GM19035 (cell line): ENCODE data around the gene UBN2.

Experiments
- ATAC-seq: cut with Tn5 transposase; IDR thresholded peaks from one replicate; pipeline ENCODE4 v1.9.1; 2021; ENCODE audit not compliant: unreplicated experiment

UBN2 gene

DNA sequence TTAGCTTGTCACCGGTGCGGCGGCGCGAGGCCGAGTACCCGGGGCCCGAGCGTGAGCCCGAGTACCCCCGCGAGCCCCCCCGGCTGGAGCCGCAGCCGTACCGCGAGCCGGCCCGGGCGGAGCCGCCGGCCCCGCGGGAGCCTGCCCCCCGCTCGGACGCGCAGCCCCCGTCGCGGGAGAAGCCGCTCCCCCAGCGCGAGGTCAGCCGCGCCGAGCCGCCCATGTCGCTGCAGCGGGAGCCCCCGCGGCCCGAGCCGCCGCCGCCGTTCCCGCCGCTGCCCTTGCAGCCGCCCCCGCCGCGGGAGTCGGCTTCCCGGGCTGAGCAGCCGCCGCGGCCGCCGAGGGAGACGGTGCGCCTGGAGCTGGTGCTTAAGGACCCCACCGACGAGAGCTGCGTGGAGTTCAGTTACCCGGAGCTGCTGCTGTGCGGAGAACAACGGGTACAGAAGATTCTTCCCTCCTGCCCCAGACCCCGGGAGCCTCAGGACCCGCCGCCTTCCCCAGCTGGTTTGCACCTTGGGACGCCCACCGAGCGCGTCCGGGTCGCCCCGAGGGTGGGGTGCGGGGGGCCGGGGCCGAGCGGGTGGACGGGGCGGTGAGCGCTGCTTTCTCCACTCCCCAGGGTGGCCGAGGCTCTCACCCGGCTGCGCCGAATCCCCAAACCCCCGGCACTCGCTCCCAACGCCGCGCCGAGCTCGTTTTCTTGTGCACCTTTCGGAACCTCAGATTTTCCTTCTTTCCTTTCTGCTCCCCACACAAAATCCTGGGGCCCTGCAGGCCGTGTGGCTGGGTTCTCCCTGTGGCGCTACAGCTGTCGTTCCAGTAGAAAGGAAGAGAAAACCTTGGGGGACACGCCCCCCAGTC lies 708 bp downstream of the UBN2 start:
- ATAC-seq, result peak; percentile 41

DNA sequence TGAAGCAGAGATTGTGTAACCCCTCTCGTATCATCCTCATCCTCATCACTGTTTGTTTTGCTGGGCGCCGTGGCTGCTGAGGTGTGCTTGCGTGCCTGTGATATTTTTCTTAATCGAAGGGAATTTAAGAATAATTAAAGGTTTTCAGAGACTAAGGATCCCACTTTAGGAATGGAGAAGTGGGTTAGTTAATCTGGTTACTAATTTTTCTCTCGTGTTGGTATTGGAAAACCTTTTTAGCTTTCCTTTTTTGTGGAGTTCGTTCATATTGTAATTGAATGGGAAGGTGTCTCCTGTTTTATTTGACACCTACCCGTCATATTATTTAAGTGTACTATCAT lies 1.3 kb downstream of the UBN2 start:
- ATAC-seq, result no peak

DNA sequence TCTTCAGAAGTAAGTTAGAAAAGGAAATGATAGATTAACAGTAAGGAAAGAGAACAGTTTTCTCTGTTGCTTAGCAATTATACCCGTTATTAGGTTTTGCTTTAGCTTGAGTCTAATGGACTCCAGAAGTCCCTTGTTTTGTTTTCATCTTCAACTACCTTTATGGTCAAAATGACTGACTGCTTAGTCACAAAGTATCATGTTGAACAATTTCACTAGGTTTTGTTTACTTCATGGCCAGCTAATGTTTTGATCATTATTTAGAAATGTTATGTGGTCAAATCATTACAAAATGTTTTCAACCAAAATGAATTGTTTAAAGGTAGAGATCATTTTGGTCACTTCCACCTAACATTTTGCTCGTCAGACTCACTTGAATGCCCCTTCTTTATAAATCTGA lies 1.9 kb downstream of the UBN2 start:
- no peak for ATAC-seq

DNA sequence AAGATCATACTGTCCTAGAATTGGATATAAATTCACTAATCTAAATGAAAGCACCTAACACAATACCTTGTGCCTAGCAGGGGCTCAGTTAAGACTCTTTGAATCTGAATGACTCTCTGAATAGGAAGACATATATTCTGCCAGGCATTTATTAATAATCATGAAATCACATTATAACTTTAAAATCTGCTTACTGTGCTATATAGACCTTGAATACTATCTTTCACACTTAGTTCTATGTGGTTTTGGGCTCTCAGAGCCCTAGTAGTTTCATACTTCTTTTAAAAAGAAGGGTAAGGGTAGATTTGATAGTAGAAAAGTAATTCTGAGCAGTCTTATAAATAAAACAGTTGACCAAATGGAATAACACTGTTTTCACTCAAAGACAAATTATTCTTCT lies 10.2 kb downstream of the UBN2 start:
- no peak for ATAC-seq

DNA sequence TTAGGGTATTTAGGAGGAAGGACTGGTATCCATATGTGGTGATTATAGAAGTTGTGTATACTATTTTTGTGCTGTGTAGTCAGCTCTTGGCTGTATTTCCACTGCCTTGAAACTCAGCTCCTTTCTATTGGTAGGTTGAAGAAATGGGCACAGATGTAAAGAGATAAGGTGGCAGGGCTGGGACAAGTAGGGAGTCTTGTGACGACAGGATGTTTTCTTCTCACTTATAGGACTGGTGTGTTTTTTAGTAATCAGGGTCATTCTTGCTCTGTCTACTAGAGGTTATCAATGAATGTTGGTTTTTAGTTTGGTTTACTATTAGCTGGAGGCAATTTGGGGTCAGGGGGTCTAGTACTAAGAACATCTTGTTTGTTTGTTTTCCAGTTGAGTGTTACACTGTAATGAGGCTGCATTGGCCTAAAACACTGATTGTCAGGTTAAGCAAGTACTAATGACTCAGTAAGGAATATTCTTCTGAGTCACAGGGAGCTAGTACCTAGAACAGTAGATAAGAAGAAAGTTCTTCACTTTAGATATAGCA lies 11.8 kb downstream of the UBN2 start:
- no peak for ATAC-seq

DNA sequence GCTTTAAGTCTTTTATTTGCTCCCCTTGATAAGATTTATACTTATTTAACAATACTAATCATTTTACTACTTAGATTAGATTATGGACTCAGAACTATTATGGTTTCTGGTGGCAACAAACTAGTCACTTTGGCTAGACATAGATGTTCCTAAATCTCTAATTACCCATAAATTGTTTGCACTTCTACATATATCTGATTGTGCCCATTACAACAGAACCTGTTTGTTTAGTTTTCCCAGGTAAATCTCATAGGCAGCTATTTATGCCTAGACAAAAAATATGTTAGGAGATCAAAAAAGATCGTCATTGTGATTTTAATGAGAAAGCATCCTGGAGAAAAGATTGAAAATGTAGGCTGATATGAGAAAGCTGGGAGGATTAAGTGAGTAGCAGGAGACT lies 14.4 kb downstream of the UBN2 start:
- ATAC-seq, result no peak

DNA sequence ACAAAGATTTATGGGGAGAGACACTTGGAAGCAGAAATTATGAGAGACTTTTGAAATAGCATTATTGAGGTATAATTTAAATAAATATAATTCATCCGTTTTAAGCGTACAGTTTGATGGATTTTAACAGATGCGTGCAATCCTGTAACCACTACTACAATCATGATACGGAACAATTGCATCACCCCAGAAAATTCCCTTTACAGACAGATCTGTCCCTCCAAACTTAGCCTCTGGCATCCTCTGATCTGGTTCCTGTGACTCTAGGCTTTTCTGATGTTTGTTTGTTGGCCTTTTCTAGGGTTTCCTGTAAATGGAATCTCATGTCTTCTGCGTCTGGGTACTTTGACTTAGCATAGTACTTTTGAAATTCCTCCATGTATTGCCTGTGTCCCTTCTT lies 15.5 kb downstream of the UBN2 start:
- no peak for ATAC-seq

DNA sequence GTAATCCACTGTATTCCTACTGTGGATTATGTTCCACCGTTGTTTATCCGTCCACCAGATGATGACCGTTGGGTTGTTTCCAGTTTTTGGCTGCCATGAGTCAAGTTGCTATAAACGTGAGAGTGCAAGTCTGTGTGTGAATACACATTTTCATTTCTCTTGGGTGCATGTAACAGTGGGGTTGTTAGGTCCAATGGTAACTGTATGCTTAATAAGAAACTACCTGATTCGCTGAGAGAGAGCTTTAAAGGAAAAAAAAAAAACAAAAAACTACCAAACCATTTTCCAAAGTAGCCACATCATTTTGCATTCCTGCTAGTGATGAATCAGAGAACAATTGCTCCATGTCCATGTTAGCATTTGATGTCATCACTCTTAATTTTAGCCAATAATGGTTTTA lies 15.9 kb downstream of the UBN2 start:
- no peak for ATAC-seq

DNA sequence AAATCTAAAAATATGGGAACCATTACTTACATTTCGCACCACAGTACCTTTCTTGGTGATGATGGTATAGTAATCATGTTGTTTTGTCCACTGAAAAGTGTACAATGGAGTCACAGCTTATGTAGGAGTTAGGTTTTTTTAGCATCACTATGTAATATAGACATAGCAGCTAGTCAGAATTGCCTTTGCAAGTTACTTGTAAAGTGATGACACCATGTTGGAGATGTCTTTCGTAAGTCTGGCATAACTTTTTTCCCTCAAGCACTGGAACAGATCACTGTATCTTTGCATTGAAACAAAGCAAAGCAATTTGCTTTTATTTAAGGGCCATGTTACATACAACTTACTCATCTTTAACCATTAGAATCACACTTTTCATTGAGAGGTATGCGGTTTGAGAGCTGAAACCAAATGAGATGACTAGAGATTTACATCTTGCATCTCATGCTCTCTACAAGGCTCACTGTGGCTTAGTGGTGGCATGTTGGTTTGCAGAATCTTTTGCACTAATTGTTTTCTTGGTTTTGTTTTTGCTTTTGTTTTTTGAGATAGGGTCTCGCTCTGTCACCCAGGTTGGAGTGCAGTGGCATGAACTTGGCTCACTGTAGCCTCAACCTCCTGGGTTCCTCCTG lies 18.3 kb downstream of the UBN2 start:
- no peak for ATAC-seq

DNA sequence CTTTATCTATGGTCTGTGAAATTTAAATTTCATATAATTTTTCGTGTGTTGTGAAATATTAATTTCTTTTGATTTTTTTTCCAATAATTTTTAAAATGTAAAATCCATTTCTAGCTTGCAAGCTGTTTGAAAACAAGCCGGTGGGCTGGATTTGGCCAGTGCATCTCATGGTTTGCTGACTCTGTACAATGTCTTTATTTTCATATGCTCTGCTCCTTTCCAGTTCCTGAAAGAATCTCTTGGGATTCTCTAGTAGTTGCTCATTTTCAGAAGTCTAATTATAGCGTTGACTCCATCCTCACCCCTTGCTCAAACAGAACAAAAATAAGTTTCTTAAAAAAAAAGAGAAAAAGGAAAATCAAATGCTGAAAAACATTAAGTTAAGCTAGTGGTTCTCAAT lies 21.4 kb downstream of the UBN2 start:
- ATAC-seq, result no peak

DNA sequence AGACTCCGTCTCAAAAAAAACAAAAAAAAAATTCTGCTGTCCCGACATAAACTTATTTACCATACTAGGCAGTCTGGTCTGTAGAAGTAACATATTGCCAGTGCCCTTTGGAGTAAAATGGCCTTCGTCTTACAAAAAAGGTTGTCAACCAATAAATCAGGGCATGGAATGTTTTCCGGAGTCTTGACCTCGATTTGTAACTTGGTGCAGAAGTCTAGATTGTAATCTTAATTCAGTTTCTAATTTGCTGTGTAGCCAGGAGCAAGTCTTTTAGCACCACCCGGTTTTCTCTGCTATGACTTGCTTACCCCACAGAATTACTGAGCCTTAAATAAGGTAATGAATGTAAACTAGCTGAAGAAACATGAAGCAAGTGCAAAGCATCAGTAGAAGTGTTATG lies 23.2 kb downstream of the UBN2 start:
- ATAC-seq, result no peak

DNA sequence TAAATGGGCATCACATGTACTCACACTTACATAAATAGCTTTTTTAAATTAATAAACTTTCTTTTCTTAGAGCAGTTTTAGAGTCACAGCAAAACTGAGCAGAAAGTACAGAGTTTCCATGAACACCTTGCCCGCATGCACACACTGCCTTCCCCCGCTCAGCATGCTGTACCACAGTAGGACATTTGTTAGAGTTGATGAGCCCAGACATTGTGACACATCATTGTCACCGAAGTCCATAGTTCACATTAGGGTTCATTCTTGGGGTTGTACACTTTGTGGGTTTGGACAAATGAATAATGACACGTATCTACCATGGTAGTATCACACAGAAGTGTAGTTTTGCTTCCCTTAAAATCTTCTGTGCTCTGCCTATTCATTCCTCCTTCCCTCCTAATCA lies 23.7 kb downstream of the UBN2 start:
- no peak for ATAC-seq

DNA sequence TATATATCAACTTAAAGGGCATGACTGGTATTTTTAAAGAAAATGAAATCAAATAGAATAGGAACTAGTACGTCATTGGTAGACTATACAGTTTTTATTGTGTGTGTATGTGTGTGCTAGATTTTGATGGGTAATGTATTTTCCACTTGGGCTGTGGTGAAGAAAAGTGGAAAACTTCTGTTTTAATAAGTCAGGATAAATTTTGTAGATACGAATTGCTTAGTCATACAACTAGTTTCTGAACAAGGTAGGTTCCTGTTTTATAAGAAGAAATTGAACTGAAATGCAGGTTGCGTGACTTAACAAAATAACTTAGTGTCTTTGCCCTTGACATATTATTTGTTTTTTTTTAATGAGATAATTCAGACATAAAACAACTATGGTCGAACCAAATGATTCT lies 24.3 kb downstream of the UBN2 start:
- no peak for ATAC-seq

DNA sequence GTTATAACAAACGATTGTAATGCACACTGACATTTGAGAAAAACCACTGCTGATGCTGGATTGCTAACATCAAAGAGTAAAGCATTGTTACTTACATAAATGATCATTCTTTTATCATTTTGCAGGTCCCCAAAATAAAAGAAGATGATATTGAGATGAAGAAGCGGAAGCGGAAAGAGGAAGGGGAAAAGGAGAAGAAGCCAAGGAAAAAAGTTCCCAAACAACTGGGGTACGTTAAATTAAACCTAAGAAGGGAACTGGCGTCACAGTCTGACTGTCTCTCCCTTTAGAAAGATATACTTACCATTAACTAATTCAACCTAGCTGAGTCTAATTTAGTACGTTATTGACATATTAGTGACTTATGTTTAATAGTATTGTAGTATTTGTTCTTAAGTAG lies 28.1 kb downstream of the UBN2 start:
- no peak for ATAC-seq

DNA sequence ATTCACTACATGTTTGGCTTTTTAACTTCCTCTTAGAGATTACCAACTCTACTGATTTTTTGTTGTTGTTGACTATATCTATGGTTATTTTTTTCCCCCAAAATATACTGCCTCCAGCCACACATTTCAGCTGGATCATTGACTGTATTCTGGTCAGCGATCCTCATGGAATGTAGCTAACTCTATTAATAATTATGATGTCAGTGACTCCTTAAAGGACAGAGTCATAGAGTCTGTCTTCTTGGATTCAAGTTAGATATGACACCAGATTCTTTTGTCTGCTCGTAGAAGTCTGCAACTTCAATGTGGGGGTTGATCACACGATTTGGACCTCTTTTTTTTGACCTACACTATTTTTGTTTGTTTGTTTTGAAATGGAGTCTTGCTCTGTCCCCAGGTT lies 33.2 kb downstream of the UBN2 start:
- ATAC-seq, result no peak

DNA sequence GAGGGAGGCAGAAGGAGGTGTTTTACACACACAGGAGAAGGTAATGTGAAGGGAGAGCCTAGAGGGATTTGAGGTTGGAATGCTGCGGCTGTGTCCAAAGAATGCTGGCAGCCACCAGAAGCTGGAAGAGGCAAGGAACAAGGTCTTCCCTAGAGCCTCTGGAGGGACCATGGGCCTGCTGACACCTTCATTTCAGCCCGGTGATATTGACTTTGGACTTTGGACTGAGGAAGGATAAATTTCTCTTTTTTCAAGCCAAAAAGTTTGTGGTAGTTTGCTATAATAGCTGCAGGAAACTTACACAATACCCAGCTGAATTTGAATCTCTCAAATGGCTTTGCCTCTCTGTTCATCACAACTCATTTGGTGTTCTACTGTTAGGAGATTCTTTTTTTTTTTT lies 34.6 kb downstream of the UBN2 start:
- no peak for ATAC-seq

DNA sequence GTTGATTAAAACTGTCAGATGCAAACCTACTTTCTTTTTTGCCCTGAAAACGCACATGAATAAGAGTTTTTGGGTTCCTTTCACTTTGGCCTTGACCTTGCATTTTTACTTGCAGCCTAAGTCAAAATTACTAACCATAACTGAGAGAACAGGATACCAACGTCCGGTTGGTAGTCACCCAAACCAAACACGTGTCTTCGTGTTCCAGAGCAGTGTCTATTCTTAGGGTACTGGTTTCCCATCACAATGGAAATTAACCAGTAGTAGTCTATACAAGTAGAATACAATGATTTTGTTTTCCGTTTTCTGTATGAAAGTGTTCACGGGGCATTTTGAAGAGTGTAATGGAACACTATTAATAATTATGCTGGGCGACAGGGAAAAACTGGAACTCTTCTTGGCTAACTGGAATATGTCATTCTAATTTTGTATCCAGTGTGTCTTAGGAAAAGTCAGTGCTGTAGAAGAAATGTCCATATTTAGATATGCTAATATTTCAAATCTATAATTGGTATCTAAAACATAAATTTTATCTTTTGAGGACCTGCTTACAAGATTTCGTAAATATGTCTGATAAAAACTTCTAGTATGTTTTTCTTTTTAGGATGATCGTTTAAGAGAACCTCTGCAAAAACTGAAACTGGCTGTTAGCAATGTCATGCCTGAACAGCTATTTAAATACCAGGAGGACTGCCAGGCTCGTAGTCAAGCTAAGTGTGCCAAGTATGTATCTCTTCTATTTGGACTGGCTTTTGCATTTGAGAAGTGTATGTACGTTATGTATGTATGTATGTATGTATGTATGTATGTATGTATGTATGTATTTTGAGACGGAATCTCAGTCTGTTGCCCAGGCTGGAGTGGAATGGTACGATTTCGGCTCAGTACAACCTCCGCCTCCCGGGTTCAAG lies 40.9 kb downstream of the UBN2 start:
- ATAC-seq, result no peak

DNA sequence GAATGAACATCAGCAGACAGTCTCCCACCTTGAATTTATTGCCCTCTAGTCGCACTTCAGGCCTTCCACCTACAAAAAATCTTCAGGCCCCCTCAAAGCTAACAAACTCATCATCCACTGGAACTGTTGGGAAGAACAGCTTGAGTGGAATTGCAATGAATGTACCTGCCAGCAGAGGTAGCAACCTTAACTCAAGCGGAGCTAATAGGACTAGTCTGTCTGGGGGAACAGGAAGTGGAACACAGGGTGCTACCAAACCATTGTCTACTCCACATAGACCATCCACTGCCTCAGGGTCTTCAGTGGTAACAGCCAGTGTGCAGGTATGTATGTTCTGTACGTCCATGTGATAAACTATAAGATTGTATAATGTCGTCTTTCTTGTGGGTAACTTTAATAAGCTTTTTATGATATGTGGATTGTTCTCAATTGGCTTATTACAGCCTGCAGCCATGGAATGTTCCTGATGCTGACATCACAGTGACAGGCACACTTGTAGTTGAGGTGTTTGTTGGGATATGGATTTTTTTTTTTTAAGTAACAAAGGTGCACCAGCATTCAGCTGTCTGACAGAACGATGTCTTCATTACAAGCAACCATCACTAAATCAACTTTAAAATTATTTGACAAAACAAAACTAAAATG lies 53.3 kb downstream of the UBN2 start:
- ATAC-seq, result no peak

DNA sequence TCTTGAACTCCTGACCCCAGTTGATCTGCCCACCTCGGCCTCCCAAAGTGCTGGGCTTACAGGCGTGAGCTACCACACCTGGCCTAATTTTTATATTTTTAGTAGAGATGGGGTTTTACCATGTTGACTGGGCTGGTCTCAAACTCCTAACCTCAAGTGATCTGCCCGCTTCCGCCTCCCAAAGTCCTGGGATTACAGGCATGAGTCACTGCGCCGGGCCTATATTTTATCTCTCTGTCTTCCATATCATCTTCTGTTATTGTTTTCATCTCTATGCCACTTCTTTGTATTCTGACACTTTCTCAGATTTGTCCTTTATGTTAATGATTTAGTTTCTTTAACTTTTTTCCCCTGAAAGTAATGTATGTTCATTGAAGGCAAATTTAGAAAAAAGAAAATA lies 55.1 kb downstream of the UBN2 start:
- ATAC-seq, result no peak

DNA sequence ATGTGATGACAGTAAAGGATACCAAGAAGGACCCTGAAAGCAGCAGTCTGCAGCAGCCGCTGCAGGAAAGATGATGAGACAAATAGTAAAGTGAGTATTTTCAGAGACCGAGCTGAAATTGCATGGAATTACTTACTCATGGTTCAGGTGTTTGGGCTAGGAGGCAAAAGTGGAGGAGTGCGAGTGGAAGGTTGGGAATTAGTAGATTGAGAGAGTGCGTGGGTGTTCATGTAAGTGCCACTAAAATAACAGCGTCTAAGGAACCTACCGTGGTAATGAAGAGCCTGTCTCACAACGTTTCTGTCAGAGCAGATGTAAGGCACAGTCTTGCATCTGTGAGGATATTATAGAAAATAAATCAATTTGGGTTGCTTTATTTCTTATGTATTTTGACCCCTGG lies 61.8 kb downstream of the UBN2 start:
- ATAC-seq, result no peak

DNA sequence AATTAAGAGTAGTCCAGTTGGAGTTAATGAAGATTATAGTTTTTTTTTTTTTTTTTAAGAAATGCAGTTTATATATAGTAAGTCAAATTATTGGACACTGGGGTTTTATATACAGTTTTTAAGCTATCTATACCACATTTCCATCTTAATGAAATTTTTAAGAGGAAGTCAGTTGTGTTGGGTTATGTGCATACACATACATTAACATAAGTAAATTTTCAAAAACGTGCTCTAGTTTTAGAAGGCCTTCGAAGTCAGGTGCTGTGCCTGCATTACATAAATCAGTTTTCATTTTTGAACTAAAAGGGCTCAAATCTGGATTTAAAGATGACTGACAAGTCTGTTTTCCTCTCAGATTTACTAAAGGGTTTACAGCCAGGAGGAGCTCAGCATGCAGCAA lies 62.5 kb downstream of the UBN2 start:
- no peak for ATAC-seq
